Activated CD8-positive, alpha-beta T cell treated with anti-CD3 and anti-CD28 coated beads for 36 hours (primary cell): ENCODE measurements around the gene RBM42. TPM values are rescaled to one million over a fixed set of nuclear protein-coding genes. Genes with fewer than 3 reads are reported as not detected.

Experiments used
- ATAC-seq: fragments of 200-7000 bp; cut with Tn5 transposase; one replicate; pipeline ENCODE4 v1.10.0; 2021; ENCODE audit warnings: mild to moderate bottlenecking, moderate library complexity
- CTCF ChIA-PET: fragments of 350-600 bp; sonication (Branson Sonifier 250); formaldehyde crosslinking; loops from one replicate; lab custom pipeline; 2021; ENCODE audit warnings: antibody characterized with exemption; lab: Charles Lee
- POLR2A ChIA-PET: fragments of 350-600 bp; sonication (Branson Sonifier 250); formaldehyde crosslinking; loops from one replicate; lab custom pipeline; 2021; ENCODE audit warnings: antibody characterized with exemption; lab: Charles Lee
- DNase-seq: peaks from one replicate; pipeline ENCODE4 v3.0.0-alpha.2; 2020
- H3K27ac Mint-ChIP-seq: one replicate; pipeline ENCODE4 v1.8.0; 2021; ENCODE audit warnings: mild to moderate bottlenecking, mixed read lengths
- H3K27me3 Mint-ChIP-seq: one replicate; pipeline ENCODE4 v1.8.0; 2021; ENCODE audit warnings: mixed read lengths
- H3K36me3 Mint-ChIP-seq: one replicate; pipeline ENCODE4 v1.8.0; 2021; ENCODE audit warnings: low read depth, mixed read lengths
- H3K4me1 Mint-ChIP-seq: one replicate; pipeline ENCODE4 v1.8.0; 2021; ENCODE audit warnings: low read depth, mixed read lengths
- H3K4me3 Mint-ChIP-seq: one replicate; pipeline ENCODE4 v1.8.0; 2021; ENCODE audit warnings: mild to moderate bottlenecking, moderate library complexity, mixed read lengths
- H3K9me3 Mint-ChIP-seq: one replicate; pipeline ENCODE4 v1.8.0; 2021; ENCODE audit warnings: mixed read lengths
- CTCF ChIP-seq: fragments of 200-600 bp; IDR thresholded peaks from one replicate; pipeline ENCODE4 v1.8.0; 2022; ENCODE audit warnings: antibody characterized with exemption, mild to moderate bottlenecking
- intact Hi-C: fragments of 100-400 bp; cut with micrococcal nuclease; formaldehyde crosslinking; loops from one replicate; pipeline ENCODE4 v1.10.0; 2022
- total RNA-seq, 2 experiments: library from RNA; stranded (reverse); gene quantifications; one replicate each; pipeline ENCODE4 v1.2.3, GENCODE V29; 2021

Gene RBM42
- total RNA-seq, 2 experiments from 2014 or later = 82.9 to 95.2 TPM

- no peaks in the 10 kb centered on the region for H3K9me3 Mint-ChIP-seq
- TF ChIP-seq CTCF = no peak
- CTCF ChIA-PET = no interaction called here
- no peak overlapping the region for H3K4me3 Mint-ChIP-seq
- ATAC-seq = no peak
- no peak for DNase-seq
- H3K27me3 Mint-ChIP-seq = no peaks in the 10 kb centered on the region
- H3K4me1 Mint-ChIP-seq = peaks cover 16% of the 10 kb centered on the region
- POLR2A ChIA-PET = no interaction called here
- intact Hi-C loops = no loop called here
- H3K36me3 Mint-ChIP-seq = peaks cover 50% of the 10 kb centered on the region
- H3K27ac Mint-ChIP-seq = no peak overlapping the region
Observed at GRCh38 chr19:35655600-35655999, 26.8 kb downstream of the RBM42 start.

GRCh38 chr19:35656700-35657099 lies 27.9 kb downstream of the RBM42 start:
- ATAC-seq (no peak), DNase-seq (no peak)
- Mint-ChIP-seq H3K4me3 (no peak overlapping the region), H3K4me1 (peaks cover 8% of the 10 kb centered on the region), H3K27ac (no peak overlapping the region), H3K9me3 (no peaks in the 10 kb centered on the region), H3K36me3 (peaks cover 46% of the 10 kb centered on the region), H3K27me3 (no peaks in the 10 kb centered on the region)
- POLR2A ChIA-PET = interaction anchor here (1.2 kb wide), 1 partner anchor 8 kb away, joined by 3 read pairs; the partner anchor contains the start of gene COX6B1
- CTCF ChIA-PET = interaction anchor here (2.6 kb wide), 1 partner anchor 8 kb away, joined by 10 read pairs; the partner anchor contains the start of gene COX6B1
- no peak for TF ChIP-seq CTCF
- intact Hi-C loops = no loop called here

- Mint-ChIP-seq H3K4me1 (peaks cover 4% of the 10 kb centered on the region), H3K27me3 (no peaks in the 10 kb centered on the region), H3K36me3 (peaks cover 44% of the 10 kb centered on the region), H3K4me3 (no peak overlapping the region), H3K9me3 (no peaks in the 10 kb centered on the region), H3K27ac (no peak overlapping the region)
- intact Hi-C loops = no loop called here
- ChIA-PET POLR2A (interaction anchor here (1.2 kb wide), 1 partner anchor 10 kb away, joined by 3 read pairs; the partner anchor contains the start of gene COX6B1), CTCF (interaction anchor here (1.8 to 2.6 kb wide), 2 partner anchors 10 to 110 kb away, joined by 5 to 10 read pairs; partner anchors contain the start of gene COX6B1)
- DNase-seq (no peak), ATAC-seq (peak; percentile 61)
- no peak for TF ChIP-seq CTCF
Observed at GRCh38 chr19:35657904-35658700, 29.3 kb downstream of the RBM42 start.

- Mint-ChIP-seq H3K27me3 (no peaks in the 10 kb centered on the region), H3K36me3 (peaks cover 29% of the 10 kb centered on the region), H3K27ac (no peak overlapping the region), H3K4me3 (no peak overlapping the region), H3K9me3 (no peaks in the 10 kb centered on the region), H3K4me1 (no peaks in the 10 kb centered on the region)
- ChIA-PET POLR2A (interaction anchor here (2.2 kb wide), 1 partner anchor 12 kb away, joined by 7 read pairs; no protein-coding TSS in a partner anchor), CTCF (interaction anchor here (0.6 kb wide), 1 partner anchor 152 kb away, joined by 3 read pairs; no protein-coding TSS in a partner anchor)
- intact Hi-C loops = no loop called here
- ATAC-seq = no peak
- no peak for TF ChIP-seq CTCF
- no peak for DNase-seq
Observed at GRCh38 chr19:35661995-35662340, 33.1 kb downstream of the RBM42 start.

- CTCF ChIA-PET = no interaction called here
- Mint-ChIP-seq H3K9me3 (no peaks in the 10 kb centered on the region), H3K36me3 (peaks cover 16% of the 10 kb centered on the region), H3K27me3 (no peaks in the 10 kb centered on the region), H3K4me3 (no peak overlapping the region), H3K4me1 (no peaks in the 10 kb centered on the region), H3K27ac (no peak overlapping the region)
- TF ChIP-seq CTCF = no peak
- DNase-seq = no peak
- intact Hi-C loops = no loop called here
- no peak for ATAC-seq
- POLR2A ChIA-PET = no interaction called here
Observed at GRCh38 chr19:35663981-35664380, 35.1 kb downstream of the RBM42 start.
